CD4-positive, alpha-beta T cell treated with Interleukin-17A for 1 hour (primary cell): ENCODE results near the gene XYLT1.

Experiments
- DNase-seq: peaks from one replicate; pipeline ENCODE4 v3.0.0-alpha.2; 2020

Gene XYLT1

GRCh38 chr16:17371299-17371698 lies 99.5 kb downstream of the XYLT1 start:
- DNase-seq, result no peak

- no peak for DNase-seq
Measured at GRCh38 chr16:17370731-17371285, 100.0 kb downstream of the XYLT1 start.

GRCh38 chr16:17370223-17370707 lies 100.5 kb downstream of the XYLT1 start:
- DNase-seq, result no peak

- peak; percentile 87 for DNase-seq
Measured at GRCh38 chr16:17369421-17370222, 101.1 kb downstream of the XYLT1 start.

- peak; percentile 55 for DNase-seq
Measured at GRCh38 chr16:17368951-17369350, 101.8 kb downstream of the XYLT1 start.

- DNase-seq, result no peak
Measured at GRCh38 chr16:17368446-17368845, 102.3 kb downstream of the XYLT1 start.

GRCh38 chr16:17367923-17368322 lies 102.8 kb downstream of the XYLT1 start:
- DNase-seq, result no peak

- peak; percentile 49 for DNase-seq
Measured at GRCh38 chr16:17367036-17367435, 103.7 kb downstream of the XYLT1 start.

- no peak for DNase-seq
Measured at GRCh38 chr16:17366299-17366961, 104.3 kb downstream of the XYLT1 start.

GRCh38 chr16:17365591-17366298 lies 105.0 kb downstream of the XYLT1 start:
- no peak for DNase-seq

GRCh38 chr16:17365211-17365541 lies 105.6 kb downstream of the XYLT1 start:
- no peak for DNase-seq

GRCh38 chr16:17364319-17365210 lies 106.2 kb downstream of the XYLT1 start:
- peak; percentile 87 for DNase-seq

GRCh38 chr16:17362946-17363345 lies 107.8 kb downstream of the XYLT1 start:
- DNase-seq, result no peak

GRCh38 chr16:17362183-17362582 lies 108.6 kb downstream of the XYLT1 start:
- DNase-seq, result no peak

GRCh38 chr16:17360693-17361122 lies 110.1 kb downstream of the XYLT1 start:
- peak; percentile 46 for DNase-seq

GRCh38 chr16:17359788-17360390 lies 110.9 kb downstream of the XYLT1 start:
- peak; percentile 53 for DNase-seq

- no peak for DNase-seq
Measured at GRCh38 chr16:17358846-17359245, 111.9 kb downstream of the XYLT1 start.

GRCh38 chr16:17358355-17358754 lies 112.4 kb downstream of the XYLT1 start:
- DNase-seq, result no peak

- no peak for DNase-seq
Measured at GRCh38 chr16:17357307-17358062, 113.3 kb downstream of the XYLT1 start.

- DNase-seq, result no peak
Measured at GRCh38 chr16:17356243-17356933, 114.4 kb downstream of the XYLT1 start.
